ENCODE results near the gene GSTO1. TPM values are rescaled to one million over a fixed set of nuclear protein-coding genes. Genes with fewer than 3 reads are reported as not detected.

GSTO1 gene
- total and polyA plus RNA-seq, 2 donors from 2014 or later: 83.7 to 263 TPM

DNA sequence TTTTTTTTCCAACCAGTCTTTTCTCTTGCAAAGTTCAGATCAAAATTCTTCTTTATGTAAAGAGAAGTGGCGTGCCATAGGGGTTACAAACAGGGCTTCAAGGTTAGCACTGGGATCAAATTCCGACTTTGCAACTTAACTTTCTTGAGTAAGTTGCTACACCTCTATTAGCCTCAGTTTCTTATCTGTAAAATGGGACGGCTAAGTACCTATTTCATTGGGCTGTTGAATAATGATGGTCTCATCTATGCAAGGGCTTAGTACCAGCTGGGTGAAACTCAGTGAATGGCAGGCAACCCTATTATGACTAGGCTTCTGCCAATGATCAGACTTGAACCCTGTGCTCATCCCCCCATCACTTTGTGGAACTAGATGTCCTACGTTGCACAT is 49.7 kb downstream of the GSTO1 start:
- FAIRE-seq: no peak
- Histone ChIP-seq H3K4me1 (ENCODE audit: control insufficient read depth in 2 of 3, insufficient read depth in 2 of 3, low read depth in 1 of 3, low read length in 3 of 3) (peaks cover 0 to 15% (median 4%) of the 10 kb centered on the region in 3 donors), H3K9ac (ENCODE audit: low read length in 3 of 3) (no peak overlapping the region), H3K36me3 (ENCODE audit: control insufficient read depth in 2 of 3, insufficient read depth in 3 of 3, low read length in 3 of 3) (no peaks in the 10 kb centered on the region), H3K27me3 (ENCODE audit: control insufficient read depth, insufficient read depth, low read length) (no peaks in the 10 kb centered on the region), H3K9me3 (ENCODE audit: control insufficient read depth in 2 of 3, insufficient read depth in 1 of 3, low read length in 3 of 3) (no peaks in the 10 kb centered on the region), H3K27ac (ENCODE audit: low read depth in 2 of 2, low read length in 2 of 2) (no peak overlapping the region), H3K4me3 (ENCODE audit: low read length in 3 of 3) (no peak overlapping the region)
- TF ChIP-seq, protein P1, sequence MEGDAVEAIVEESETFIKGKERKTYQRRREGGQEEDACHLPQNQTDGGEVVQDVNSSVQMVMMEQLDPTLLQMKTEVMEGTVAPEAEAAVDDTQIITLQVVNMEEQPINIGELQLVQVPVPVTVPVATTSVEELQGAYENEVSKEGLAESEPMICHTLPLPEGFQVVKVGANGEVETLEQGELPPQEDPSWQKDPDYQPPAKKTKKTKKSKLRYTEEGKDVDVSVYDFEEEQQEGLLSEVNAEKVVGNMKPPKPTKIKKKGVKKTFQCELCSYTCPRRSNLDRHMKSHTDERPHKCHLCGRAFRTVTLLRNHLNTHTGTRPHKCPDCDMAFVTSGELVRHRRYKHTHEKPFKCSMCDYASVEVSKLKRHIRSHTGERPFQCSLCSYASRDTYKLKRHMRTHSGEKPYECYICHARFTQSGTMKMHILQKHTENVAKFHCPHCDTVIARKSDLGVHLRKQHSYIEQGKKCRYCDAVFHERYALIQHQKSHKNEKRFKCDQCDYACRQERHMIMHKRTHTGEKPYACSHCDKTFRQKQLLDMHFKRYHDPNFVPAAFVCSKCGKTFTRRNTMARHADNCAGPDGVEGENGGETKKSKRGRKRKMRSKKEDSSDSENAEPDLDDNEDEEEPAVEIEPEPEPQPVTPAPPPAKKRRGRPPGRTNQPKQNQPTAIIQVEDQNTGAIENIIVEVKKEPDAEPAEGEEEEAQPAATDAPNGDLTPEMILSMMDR (IDR thresholded peaks at IDR 0.05; ENCODE audit: borderline replicate concordance, extremely low read depth, insufficient read depth): no peak
- intact Hi-C loops (cut with DNase I): no loop called here
- DNase-seq: no peak

DNA sequence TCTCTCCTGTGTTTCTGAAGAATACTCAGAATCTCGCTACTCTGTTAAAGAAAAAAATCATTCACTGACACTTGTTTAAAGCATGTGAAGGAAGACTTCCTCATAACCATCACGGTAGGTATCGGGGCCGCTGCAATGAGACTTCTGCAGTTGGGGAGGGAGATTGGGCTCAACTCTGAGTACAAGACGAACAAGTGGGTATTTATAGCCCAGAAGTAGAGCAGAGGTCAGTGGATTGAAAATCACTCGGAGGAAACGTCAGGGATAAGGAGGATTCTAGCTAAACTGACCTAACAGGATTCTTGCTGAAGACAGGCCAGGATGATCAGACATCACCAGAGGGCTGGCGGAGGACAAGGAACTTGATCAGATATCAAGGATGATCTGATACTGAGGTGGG is 50.2 kb downstream of the GSTO1 start:
- H3K27me3 ChIP-seq (ENCODE audit: control insufficient read depth, insufficient read depth, low read length): no peaks in the 10 kb centered on the region
- H3K9ac ChIP-seq (ENCODE audit: low read length in 3 of 3): no peak overlapping the region
- intact Hi-C loops (cut with DNase I): no loop called here
- H3K9me3 ChIP-seq (ENCODE audit: control insufficient read depth in 2 of 3, insufficient read depth in 1 of 3, low read length in 3 of 3): no peaks in the 10 kb centered on the region
- no peak overlapping the region for H3K4me3 ChIP-seq (ENCODE audit: low read length in 3 of 3)
- TF ChIP-seq, protein P1 (IDR thresholded peaks at IDR 0.05; ENCODE audit: borderline replicate concordance, extremely low read depth, insufficient read depth): no peak
- H3K27ac ChIP-seq (ENCODE audit: low read depth in 2 of 2, low read length in 2 of 2): no peak overlapping the region
- FAIRE-seq: no peak
- DNase-seq: peak in 1 of 5 donors; percentile 33
- no peaks in the 10 kb centered on the region for H3K36me3 ChIP-seq (ENCODE audit: control insufficient read depth in 2 of 3, insufficient read depth in 3 of 3, low read length in 3 of 3)
- peaks cover 0 to 13% (median 6%) of the 10 kb centered on the region in 3 donors for H3K4me1 ChIP-seq (ENCODE audit: control insufficient read depth in 2 of 3, insufficient read depth in 2 of 3, low read depth in 1 of 3, low read length in 3 of 3)

DNA sequence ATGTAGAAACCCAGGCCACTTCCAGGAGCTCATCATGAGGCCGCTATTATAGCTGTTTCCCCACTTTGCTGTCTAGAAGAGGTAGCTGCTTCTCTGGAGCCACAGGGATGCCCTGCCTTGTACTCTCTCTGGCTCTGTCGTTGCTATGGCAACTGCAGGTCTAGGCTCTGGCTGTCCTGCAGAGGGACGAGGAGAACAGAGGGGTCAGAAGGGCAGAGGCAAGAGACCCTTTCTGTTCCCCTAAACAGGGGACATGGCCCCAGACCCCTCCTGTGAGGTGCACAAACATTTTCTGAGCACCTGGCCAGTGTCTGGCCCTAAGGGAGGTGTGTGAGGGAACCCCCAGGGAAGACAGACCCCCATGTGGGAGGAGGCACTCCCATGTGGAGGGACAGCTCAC is 52.2 kb downstream of the GSTO1 start:
- Histone ChIP-seq H3K36me3 (ENCODE audit: control insufficient read depth in 2 of 3, insufficient read depth in 3 of 3, low read length in 3 of 3) (no peaks in the 10 kb centered on the region), H3K4me3 (ENCODE audit: low read length in 3 of 3) (no peak overlapping the region), H3K9ac (ENCODE audit: low read length in 3 of 3) (no peak overlapping the region), H3K27me3 (ENCODE audit: control insufficient read depth, insufficient read depth, low read length) (no peaks in the 10 kb centered on the region), H3K9me3 (ENCODE audit: control insufficient read depth in 2 of 3, insufficient read depth in 1 of 3, low read length in 3 of 3) (no peaks in the 10 kb centered on the region), H3K4me1 (ENCODE audit: control insufficient read depth in 2 of 3, insufficient read depth in 2 of 3, low read depth in 1 of 3, low read length in 3 of 3) (peaks cover 0 to 12% (median 12%) of the 10 kb centered on the region in 3 donors), H3K27ac (ENCODE audit: low read depth in 2 of 2, low read length in 2 of 2) (no peak overlapping the region)
- no peak for FAIRE-seq
- intact Hi-C loops (cut with DNase I): no loop called here
- TF ChIP-seq, protein P1 (IDR thresholded peaks at IDR 0.05; ENCODE audit: borderline replicate concordance, extremely low read depth, insufficient read depth): no peak
- DNase-seq: peak in 1 of 5 donors; percentile 40
